GM19324 (cell line): ENCODE results near the gene RNF26.

ENCODE experiments used
- ATAC-seq: cut with Tn5 transposase; IDR thresholded peaks from one replicate; pipeline ENCODE4 v1.9.1; 2021; ENCODE audit warnings: mild to moderate bottlenecking, moderate library complexity; ENCODE audit not compliant: unreplicated experiment, low FRiP score

The RNF26 gene

DNA sequence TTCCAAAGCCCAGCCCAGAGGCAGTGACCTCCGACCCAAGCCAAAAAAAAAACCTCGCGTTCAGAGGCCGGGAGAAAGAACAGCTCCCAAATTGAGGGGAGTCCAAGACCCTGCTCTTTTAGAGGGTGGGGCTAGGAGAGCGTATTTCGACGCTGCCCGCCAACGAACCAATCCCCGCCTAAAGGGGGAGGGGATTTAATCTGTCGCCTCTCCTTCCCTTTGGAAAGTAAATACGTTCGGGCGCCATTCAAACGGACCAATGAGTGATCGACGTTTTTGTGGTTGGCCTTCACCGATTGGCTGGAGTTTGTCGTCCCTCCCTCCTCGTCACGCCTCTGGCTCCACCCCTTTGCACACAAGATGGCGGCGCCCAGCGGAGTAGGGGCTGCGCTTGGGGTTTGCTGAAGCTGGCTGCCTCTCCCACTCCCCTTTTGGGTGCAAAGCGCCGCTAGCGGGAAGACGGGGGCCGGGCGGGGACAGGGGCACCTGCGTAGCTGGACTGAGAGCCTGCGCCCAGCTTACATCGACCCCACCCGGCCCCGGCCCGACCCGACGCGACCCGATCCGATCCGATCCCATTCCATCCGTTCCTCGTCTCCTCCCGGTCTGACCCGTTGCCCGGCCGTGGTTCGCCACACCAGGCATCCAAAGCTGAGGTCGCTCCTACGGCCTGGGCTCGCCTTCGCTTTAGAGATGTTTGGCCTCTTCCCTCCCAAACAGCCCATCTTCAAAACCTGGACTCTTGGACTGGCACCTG, at the start of gene RNF26:
Gene RNF26 (plus strand): TSS at position 354 of the 757 bp plus-strand sequence. CDS start 596 bp downstream, outside the sequence.
- ATAC-seq: peak; percentile 89

DNA sequence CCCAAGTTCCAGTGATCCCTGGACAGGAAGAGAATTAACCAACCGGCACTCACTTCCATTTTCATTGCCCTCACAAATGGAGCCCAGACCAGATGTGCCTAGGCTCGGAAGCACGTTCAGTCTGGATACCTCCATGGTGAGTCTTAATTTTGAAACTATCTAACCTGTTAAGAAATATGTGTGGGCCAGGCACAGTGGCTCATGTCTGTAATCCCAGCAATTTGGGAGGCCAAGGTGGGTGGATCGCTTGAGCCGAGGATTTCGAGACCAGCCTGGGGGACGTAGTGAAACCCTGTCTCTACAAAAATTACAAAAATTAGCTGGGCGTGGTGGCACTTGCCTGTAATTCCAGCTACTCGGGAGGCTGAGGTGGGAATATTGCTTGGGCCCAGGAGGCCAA, 48.9 kb upstream of the RNF26 start:
- ATAC-seq: no peak

DNA sequence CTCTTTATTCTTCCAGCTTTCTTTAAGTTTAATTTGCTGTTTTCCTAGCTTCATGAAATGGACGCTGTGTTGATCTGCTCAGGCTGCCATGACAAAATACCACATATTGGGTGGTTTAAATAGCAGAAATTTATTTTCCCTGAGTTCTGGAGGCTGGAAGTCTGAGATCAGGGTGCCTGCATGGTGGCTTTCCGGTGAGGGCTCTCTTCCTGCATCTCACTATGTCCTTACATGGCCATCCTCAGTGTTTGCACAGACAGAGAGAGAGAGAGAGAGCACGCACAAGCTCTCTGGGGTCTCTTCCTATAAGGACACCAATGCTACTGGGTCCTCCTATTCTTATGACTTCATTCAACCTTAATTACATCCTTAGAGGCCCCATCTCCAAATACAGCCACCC, 46.1 kb upstream of the RNF26 start:
- ATAC-seq: no peak

DNA sequence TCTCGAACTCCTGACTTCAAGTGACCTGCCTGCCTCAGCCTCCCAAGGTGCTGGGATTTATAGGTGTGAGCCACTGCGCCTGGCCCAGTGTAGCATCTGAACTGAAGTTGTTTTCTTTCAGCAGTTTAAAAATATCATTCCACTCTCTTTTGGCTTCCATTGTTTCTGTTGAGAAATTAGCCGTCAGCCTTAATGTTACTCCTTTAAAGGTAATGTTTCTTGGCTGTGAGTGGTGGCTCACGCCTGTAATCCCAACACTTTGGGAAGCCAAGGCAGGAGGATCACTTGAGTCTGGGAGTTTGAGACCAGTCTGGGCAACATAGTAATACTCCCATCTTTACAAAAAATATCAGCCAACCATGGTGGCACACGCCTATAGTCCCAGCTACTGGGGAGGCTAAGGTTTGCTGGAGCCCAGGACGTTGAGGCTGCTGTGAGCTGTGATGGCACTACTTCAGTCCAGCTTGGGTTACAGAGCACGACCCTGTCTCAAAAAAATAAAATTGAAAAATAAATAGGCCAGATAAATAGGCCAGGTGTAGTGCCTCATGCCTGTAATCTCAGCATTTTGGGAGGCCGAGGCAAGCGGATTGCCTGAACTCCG, 43.3 kb upstream of the RNF26 start:
- no peak for ATAC-seq

DNA sequence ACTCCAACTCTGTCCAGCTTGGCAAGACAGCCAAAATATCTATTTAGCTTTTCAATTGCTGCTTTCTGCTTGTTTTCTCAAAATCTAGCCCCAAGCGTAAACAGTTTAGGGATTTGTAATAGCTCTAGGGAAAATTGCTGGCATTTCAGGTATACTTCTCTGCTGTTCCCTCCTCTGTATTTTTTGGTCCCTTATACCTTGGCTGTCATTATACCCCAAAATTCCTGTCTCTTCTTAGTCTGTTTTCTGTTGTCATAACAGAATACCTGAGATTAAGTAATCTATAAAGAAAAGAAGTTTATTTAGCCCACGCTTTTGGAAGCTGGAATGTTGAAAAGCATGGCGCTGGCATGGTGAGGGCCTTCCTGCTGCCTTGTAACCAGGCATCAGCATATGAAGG, 40.9 kb upstream of the RNF26 start:
- ATAC-seq: no peak

DNA sequence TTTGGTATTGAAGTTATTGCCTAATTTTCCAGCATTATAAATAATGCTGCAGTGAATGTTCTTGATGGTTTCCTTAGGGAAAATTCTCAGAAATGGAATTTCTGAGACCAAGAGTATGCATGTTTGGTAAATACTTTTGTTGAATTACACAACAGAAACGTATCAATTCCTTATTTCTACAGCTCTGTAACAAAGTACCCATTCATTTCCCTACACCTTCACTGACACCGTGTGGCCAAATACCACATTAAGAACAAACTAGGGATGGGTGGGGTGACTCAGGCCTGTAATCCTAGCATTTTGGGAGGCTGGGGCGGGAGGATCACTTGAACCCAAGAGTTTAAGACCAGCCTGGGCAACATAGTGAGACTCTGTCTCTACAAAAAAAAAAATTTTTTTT, 39.1 kb upstream of the RNF26 start:
- no peak for ATAC-seq

DNA sequence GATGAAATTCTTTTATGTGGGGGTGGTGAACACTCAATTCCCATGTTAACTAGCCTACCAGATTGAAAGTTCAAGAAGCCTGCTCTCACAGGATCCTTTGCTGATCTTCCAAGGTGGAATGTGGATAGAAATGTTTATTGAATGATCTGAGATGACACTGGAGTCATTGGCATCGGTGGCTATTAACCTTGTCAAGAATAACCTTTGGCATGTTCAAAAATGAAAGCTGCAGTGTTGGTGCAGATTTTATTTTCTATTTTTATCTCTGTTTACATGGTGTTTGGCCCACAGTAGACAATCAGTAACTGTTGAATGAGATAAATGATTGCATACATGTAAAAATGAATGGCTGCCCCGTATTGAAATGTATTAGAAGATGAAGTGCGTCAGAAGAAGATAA, 36.4 kb upstream of the RNF26 start:
- ATAC-seq: no peak

DNA sequence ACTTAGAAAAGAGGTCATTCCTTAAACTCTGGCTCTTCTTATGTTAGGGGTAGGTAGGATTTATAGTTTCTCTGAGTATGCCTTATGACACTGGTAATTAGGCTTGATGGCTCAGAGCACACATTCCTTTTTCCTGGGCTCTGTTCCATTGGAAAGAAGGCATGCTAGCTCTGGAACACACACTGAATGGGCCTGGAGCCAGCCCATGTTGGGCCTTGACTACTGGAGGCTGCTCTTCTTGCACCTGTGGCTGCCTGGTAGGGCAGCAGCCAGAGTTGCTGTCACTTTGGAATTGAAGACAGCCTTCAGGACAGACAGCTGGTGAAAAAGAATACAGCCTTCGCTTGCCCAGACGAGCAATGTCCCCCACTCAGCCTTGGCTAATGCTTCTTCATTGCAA, 35.6 kb upstream of the RNF26 start:
- no peak for ATAC-seq

DNA sequence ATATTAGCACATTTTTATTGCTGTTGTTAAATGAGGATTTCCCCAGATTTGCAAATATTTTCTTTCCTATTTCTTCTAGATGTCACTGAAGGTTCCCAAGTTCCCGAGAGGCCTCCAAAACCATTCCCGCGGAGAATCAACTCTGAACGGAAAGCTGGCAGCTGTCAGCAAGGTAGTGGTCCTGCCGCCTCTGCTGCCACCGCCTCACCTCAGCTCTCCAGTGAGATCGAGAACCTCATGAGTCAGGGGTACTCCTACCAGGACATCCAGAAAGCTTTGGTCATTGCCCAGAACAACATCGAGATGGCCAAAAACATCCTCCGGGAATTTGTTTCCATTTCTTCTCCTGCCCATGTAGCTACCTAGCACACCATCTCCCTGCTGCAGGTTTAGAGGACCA, 34.9 kb upstream of the RNF26 start:
- ATAC-seq: no peak

DNA sequence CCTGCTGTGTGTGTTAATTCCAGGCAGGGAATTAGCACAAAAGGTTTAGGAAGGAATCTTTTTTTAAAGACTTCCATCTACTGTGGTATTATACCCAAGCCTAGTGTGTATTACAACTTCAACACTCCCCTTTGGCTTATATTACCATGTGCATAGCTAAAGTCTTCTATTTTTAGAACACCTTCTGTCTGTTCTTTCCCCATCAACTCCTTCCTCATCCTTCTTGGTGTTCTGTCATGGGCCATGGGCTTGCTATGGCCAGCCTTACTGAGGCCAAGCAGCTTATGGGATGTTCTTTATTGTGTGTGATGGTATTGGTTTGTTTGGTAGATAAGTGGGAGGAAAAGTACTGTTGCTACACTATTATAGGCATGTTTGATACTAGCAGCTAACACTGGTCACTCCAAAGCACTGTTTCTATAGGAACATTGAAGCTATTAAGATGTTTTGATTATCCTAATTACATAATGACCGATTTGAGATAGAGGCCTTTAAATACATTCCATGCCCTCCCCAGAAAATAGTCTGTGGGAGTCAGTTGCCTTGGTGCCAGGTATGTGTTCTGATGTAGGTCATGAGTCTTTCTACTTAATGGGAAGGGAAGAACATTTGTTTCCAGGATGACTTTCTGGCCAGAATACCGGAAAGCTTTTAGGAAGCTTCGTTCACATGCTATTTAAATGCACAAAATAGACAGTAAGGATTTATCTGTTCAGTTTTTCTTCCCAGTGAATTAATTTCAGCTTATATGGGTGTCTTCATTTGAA, 33.9 kb upstream of the RNF26 start:
- no peak for ATAC-seq

DNA sequence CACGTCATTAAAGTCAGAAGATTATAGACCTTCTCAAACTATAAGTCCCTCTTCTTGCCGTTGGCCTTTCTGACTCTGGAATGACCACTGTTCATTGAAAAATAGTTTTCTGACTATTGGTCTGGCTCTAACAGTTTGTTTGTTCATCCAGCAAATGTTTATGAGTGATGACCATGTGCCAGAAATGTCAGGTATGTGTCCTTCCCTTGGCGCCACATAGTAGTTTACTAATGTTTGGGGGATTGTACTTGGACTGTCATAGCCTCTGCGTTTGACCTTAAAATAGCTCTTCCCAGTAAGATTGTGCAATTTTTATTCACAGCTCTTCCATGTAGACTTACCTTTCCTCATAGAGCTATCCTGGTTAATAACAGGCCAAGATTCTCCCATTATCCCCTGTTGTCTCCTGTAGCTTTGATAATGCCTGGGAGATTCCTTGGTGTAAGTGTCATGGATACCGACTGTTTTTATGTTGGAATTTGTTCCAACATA, 31.1 kb upstream of the RNF26 start:
- ATAC-seq: no peak

DNA sequence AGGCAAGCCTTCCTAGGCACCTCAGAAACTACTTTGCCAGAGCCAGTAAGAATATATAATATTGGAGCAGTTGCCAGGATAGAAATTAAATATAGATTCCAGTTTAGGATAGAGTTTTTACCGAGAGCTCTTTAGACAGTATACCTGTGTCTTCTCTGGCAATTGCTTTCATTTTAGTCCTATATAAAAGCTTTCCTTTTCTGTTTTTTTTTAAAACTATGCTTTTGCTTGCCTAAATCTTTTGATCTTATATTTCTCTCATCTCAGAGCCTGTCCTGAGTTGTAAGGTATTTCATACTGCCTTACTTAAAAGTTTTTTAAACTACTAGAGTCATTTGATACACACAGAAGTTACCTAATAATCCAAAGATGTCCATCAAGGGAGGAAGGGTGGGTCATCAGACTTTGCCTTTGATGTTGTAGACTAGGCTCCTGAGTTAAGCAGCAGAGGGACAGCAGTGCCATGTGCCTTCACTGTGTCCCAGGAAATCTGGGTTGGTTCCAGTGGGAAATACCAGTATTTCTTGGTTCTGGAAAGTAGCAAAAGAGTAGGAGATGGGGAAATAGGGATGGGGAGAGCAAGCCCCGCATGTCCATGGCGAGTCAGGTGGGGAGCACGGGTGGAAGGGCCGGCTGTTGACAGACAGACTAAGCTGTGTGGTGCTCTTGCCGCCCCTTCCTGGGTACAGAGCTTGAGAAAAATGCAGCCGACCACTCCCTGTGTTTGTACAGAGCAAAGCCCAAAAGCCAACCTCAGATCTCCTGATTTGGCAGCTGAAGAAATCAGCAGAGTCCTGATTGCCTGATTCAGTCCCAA, 28.6 kb upstream of the RNF26 start:
- no peak for ATAC-seq

DNA sequence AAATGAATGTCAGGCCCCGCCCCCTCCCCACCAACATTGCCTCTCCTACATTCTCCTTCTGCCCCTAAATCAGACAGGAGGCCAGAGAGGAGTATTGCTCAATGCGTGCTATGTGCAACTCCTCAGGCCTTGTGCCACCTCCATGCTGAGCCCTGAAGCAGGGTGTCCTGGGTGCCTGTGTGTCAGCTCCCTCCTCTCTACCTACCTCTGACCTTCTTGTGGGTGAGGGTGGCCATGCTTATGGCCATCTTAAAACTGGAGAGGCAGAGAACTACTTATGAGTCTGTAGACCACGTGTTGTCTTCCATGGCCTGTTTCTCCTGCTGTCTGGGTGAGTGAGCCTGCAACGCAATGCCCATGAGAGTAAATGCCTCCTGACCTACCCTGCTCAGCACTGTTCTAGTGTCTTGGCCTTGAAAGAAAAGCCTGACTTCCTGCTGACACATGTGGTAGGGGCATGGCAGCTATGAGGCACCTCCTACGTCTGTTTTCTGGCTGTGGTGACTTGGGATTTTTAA, 27.9 kb upstream of the RNF26 start:
- no peak for ATAC-seq

DNA sequence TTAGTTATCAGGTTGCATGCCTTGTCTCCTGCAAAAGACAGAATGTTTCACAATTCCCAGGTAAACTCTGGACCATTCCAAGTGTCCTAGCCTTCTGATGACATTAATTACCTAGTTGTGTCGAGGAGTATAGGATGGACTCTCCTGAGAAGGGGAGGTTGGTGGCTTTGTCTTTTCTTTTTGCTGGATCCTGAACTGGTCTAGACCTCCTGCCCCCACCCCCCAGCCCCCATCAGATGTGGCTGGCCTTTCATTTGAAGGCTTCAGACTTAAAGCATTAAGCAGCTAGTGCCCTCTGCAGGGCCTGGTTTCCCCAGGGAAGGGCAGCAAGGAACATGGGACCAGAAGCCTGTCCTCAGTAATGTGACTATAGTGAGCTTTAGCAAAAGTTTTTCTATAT, 27.1 kb upstream of the RNF26 start:
- no peak for ATAC-seq

DNA sequence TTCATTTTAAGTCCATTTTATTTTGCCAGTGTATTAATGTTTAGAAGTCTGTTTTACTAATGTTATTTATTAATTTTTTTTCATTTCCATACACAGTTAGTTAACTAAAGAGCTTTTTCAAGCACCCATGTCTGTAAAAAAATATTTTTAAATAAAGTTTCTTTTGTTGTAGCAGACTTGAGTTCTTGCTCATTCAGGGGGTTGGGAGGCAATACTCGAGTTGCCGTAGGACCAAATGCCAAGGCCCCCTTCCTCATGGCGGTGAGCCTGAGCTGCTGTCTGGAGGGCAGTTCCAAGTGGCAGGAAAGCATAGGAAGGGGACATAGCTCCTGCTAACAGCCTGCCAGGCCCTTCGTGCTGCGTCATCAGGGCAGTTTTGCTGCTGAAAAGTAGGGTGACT, 26.4 kb upstream of the RNF26 start:
- ATAC-seq: no peak

DNA sequence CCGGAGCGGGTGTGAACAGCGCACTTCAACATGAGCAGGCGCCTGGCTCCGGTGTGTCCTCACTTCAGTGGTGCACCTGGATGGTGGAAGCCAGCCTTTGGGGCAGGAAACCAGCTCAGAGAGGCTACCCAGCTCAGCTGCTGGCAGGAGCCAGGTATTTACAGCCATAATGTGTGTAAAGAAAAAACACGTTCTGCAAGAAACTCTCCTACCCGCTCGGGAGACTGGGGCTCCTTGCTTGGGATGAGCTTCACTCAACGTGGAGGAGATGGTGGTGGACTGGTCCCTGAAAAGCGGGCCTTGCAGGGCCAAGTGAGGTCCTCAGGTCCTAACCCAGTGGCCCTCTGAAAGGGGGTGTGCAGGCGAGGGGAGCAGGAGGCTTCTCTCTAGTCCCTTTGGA, 24.9 kb upstream of the RNF26 start:
- no peak for ATAC-seq

DNA sequence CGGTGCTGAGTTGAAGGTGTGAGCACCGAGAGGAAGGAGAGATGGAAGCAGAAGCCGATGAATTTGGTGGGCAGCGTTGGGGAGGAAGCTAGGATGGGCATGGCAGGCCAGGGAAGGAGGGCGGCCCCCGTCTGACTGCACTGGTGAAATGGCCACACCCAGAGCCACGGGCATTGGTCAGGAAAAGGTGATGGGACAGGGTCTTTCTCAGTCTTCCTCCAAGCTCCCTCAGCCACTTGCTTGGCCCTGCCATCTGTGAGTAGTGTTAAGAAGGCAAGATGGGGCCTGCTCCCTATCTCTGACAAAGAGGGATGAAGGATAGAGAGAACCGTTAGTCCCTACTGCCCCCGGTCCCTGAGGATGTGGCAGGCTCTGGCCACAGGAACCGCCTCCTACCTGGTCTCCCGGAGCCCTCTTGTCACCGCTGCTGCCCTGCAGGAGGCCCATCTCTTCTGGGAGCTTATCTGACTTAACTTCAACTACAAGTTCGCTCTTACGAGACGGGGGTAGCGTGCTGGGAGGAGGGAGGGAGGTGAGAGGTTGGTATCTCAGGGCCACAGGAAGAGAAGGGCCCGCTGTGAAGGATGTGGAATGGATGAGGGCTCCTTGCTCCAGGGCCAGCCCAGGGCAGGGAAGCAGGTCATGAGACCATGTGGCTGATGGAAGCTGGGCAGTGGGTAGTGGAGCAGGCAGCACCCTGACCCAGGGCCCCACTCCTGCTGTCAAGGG, 24.2 kb upstream of the RNF26 start:
- ATAC-seq: no peak

DNA sequence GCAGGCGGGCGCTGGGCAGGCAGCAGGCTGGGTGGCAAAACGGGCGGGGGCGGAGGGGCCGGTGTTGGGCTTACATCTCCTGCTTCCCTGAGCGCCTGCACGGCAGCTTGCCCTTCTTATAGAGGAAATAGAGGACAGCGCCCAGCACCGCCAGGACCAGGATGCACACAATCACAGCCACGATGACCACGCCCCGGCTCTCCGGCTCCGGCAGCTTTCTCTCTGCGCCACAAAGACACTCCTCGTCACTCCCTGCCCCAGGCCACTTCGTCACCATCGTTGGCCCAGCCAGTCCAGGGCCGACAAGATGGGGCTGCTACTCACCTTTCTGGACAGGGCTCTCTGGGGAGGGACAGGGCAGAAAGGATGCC, 23.7 kb upstream of the RNF26 start:
- no peak for ATAC-seq

DNA sequence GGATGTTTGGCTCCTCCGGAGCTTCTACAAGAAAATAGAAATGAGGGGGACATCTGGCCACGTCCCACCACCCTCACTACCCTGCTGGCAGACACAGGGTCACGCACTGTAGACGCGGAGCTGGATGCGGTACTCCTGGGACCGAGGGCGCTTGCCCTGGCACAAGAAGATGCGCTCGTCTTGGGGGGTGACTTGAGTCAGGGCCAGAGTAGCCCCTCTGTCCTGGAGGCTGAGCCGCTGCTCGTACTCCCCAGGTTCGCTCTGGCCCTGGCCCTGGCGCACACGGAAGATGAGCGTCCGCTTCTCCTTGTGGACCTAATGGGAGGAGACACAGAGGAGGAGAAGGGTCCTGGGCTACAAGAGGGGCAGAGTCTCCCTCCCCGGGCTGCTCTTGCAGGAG, 19.6 kb upstream of the RNF26 start:
- no peak for ATAC-seq
